GM21390 (cell line): Measurements from ENCODE around the gene PHLPP2.
"Not testable (repeated sequence)": the region's sequence is repeated elsewhere in the genome, so short reads cannot be mapped to it uniquely, and the experiment has no call there.

Experiments used
- ATAC-seq: cut with Tn5 transposase; IDR thresholded peaks from one replicate; pipeline ENCODE4 v1.9.1; 2021; ENCODE audit not compliant: unreplicated experiment

The PHLPP2 gene

DNA sequence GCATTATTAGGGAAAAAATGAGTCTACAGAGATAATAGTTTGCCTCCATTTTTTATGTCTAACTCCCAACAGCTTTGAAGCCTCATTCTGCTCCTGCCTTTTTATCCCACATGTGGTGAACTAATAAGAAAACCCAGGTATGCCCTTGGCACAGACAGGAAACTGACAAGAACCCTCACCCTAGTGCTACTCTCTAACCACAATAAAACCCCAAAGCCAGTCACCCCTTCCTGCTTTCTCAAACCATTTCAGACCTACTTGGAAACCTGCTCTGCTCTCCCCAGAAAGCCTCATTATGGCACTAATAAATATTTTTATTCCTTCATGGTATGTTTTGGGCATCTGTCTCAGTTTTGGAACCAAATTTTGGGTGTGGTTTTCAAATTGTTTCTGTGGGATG, 102.4 kb downstream of the PHLPP2 start:
- no peak for ATAC-seq

GRCh38 chr16:71618429-71618828, 106.1 kb downstream of the PHLPP2 start:
- no peak for ATAC-seq

DNA sequence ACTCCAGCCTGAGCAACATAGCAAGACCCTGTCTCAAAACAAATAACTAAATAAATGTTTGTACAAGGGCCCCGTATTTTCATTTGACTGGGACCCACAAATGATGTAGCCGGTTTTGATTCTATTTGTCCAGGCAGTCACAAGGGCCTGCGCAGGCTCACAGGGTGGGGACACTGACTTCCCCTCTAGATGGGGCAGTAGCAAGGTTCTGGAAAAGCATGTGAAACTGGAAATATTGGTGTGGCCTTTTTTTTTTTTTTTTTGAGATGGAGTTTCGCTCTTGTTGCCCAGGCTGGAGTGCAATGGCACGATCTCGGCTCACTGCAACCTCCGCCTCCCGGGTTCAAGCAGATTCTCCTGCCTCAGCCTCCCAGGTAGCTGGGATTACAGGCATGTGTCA, 109.5 kb downstream of the PHLPP2 start:
- not testable (repeated sequence) for ATAC-seq

- peak; percentile 60 for ATAC-seq
Measured at GRCh38 chr16:71610936-71611871, 113.3 kb downstream of the PHLPP2 start.

DNA sequence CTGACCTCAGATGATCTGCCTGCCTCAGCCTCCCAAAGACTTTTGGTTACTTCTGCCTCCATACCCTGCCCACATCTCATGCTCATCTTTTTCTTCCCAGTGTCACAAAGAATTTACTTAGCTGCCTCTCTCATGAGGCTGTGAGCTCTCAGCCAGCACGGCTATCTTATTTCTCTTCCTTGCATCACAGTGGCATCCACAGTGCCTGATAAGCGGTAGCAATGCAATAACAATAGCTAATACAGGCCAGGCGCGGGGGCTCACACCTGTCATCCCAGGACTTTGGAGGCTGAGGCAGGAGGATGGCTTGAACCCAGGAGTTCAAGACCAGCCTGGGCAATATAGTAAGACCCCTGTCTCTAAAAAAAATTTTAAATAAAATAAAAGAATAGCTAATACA, 114.1 kb downstream of the PHLPP2 start:
- no peak for ATAC-seq

- ATAC-seq: no peak
Measured at GRCh38 chr16:71609066-71609465, 115.4 kb downstream of the PHLPP2 start.

GRCh38 chr16:71600822-71601221, 123.7 kb downstream of the PHLPP2 start:
- ATAC-seq: no peak

GRCh38 chr16:71598426-71598825, 126.1 kb downstream of the PHLPP2 start:
- ATAC-seq: not testable (repeated sequence)

DNA sequence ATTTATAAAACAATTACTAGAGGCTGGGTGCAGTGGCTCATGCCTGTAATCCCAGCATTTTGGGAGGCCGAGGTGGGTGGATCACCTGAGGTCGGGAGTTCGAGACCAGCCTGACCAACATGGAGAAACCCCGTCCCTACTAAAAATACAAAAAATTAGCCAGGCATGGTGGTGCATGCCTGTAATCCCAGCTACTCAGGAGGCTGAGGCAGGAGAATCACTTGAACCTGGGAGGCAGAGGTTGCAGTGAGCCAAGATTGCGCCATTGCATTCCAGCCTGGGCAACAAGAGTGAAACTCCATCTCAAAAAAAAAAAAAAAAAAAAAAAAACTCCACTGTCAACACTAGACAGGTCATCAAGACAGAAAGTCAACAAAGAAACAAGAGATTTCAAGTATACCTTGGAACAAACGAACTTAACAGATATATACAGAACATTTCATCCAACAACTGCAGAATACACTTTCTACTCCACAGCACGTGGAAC, 129.1 kb downstream of the PHLPP2 start:
- not testable (repeated sequence) for ATAC-seq
